SU-DHL-6 (cell line): ENCODE measurements around the gene TRIB2.

ENCODE experiments used
- CTCF ChIP-seq: fragments of 200-600 bp; sonication (generic); IDR thresholded peaks from one replicate; pipeline ENCODE4 v1.5.1; 2017; ENCODE audit warnings: antibody characterized with exemption, mild to moderate bottlenecking, low read length, moderate library complexity; ENCODE audit not compliant: insufficient read depth, poor library complexity, severe bottlenecking
- EZH2phosphoT487 ChIP-seq: fragments of 200-600 bp; sonication (generic), shearing (Covaris generic); conservative IDR thresholded peaks from 2 replicates; pipeline ENCODE4 v1.6.1; 2018; ENCODE audit warnings: mild to moderate bottlenecking, antibody characterized with exemption, low read length, moderate library complexity, mixed read lengths

- no peak for TF ChIP-seq CTCF
- no peak for TF ChIP-seq EZH2phosphoT487
Measured at GRCh38 chr2:12672711-12673315, 43.9 kb upstream of the TRIB2 start.
